Subcutaneous adipose tissue (tissue), 4 donors: ENCODE measurements around the gene MAP2K5. TPM values are rescaled to one million over a fixed set of nuclear protein-coding genes. Genes with fewer than 3 reads are reported as not detected.

Experiments used
- CTCF ChIP-seq: fragments of 450-650 bp; IDR thresholded peaks from one replicate; pipeline ENCODE4 v1.5.1; 2016; ENCODE audit warnings: low read depth, mild to moderate bottlenecking, control low read depth, antibody characterized with exemption, moderate library complexity
- total RNA-seq, 4 donors: library from RNA; depleted of rRNA; stranded (reverse); fragments of >200 nt; gene quantifications; one replicate each; pipeline ENCODE4 v1.1.0, GENCODE V29; 2016

MAP2K5 gene
- total RNA-seq, result 10 to 100 TPM; 20.7 to 23.4 (median 22.3) TPM

- TF ChIP-seq CTCF, result no peak
Measured at GRCh38 chr15:67542420-67543347, at the start of gene MAP2K5. TSS of gene MAP2K5 (plus strand) at chr15:67542703. CDS start at chr15:67543336, 633 bp downstream.

DNA sequence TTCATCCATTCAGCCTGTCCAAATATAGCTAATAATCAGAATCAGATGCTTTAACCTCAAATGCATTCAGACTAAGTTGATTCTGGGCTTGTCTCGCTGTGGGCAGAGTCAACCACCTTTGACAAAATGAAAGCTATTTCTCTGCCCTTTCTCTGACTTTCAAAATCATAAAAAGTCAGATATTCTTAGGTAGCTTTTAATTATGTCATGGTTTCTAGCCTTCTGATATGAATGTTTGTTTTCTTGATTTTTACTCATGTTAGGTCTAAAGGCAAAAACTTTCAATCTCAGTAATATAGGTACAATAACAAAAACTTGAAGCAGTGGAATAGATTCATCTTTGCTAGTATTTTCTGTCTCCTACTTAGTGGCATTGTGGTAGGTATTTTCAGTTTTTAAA lies 46.9 kb upstream of the MAP2K5 start:
- TF ChIP-seq CTCF, result no peak

DNA sequence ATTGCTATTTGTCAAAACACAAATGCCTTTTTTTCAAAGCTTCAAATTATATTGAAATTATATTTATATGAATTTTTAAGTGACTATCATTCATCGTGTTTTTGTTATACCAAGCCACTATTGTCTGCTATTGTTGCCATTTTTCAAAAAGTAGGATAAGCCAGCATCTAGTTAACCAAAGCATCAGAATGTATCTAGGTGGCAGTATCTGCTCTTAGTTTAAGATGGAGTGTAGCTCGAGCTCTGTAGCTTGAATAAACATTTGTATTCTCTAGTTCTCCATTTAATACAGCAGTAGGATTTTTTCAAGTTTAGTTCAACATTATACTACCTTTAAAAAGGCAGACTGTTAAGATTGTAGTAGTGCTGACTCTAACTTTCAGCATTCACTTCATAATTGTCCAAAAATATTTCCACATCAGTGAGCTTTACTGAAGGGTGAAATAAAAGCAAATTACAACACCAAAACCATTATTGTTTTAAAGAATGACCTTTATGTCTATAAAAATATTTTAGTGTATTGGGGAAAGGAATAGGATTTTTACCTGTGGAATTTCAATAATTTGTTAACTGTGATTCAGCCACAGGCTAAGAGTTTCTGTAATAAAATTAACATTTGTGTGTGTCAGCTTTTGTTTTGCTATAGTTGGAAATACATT lies 41.2 kb upstream of the MAP2K5 start:
- TF ChIP-seq CTCF, result no peak

DNA sequence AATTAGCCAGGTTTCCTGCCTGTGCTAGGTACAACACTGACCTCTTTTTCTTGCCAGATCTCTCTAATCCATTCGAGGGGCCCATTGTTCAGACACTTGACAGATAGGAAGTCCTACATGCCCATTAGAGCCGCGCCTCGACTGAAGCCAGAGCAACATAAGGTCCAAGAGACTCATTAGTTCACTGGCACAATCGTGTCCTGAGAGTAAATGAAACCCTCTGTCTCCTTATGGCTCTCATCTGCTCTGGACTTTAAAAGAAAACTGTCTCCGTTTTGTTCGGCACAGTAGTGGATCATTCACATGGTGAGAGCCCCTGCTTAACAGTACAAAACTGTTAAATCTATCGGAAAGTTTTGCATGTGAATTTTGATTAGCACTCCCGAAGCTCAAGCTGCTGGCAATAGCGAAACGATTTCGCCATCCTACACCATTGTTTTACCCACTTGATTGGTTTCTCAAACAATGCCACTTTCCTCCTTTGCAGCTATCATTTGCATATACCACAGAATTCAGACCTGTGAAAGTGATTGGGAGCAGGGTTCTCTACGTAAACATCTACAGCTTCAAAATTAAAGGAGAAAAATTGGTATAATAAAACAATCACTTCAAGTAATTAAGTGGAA lies 40.6 kb upstream of the MAP2K5 start:
- no peak for TF ChIP-seq CTCF

DNA sequence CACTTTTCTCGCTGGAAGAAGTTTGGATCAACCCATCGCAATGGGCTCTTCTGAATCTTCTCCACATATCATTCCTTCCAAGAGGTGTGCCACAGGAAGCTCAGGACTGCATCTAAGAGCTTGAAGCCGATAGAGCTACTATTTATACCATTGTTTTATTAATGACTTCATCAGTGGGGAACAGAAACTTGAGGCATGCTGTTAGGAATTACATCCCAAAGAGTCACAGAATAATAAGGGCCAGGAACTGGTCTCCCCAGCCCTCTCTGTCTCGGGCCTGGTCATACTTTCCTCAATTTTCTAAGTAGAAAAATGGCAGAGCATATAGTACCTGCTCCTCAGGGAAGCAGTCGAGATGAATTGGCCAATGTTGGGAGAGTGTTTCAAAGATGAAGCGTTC lies 38.4 kb upstream of the MAP2K5 start:
- no peak for TF ChIP-seq CTCF

DNA sequence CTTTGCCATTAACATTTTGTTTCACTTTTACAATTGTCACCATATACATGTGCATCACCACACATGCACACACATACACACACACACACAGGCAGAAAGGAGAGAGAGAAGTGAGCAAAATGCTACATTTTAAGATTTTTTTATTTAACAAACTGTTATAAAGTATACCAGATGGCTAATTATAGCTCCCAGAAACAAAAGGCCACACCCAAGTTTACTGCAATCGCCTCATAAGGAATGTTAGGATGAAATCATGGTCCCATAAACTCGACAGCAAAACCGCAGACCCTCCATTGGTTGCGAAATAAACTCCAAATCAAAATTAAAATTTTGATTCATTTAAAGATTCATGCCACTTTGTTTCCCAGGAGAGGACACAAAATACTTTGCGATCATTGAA lies 37.7 kb upstream of the MAP2K5 start:
- TF ChIP-seq CTCF, result no peak
